Choroid plexus epithelial cell (primary cell): Measurements from ENCODE around the gene BANP.

Experiments used
- DNase-seq: peaks from one replicate; pipeline ENCODE4 v3.0.0-alpha.2; 2010; ENCODE audit warnings: low read depth
- H3K4me3 ChIP-seq: 2 replicates; pipeline ENCODE4 v1.5.1; 2011; ENCODE audit warnings: low read depth, mild to moderate bottlenecking, control low read depth, low read length, moderate library complexity
- CTCF ChIP-seq: conservative IDR thresholded peaks from 2 replicates; pipeline ENCODE4 v1.5.1; 2011; ENCODE audit warnings: low read depth, mild to moderate bottlenecking, control low read depth, inconsistent platforms, low read length, moderate library complexity

The BANP gene

GRCh38 chr16:88002211-88002610 lies 51.0 kb downstream of the BANP start:
- H3K4me3 ChIP-seq = no peak overlapping the region
- TF ChIP-seq CTCF = no peak
- DNase-seq = no peak

DNA sequence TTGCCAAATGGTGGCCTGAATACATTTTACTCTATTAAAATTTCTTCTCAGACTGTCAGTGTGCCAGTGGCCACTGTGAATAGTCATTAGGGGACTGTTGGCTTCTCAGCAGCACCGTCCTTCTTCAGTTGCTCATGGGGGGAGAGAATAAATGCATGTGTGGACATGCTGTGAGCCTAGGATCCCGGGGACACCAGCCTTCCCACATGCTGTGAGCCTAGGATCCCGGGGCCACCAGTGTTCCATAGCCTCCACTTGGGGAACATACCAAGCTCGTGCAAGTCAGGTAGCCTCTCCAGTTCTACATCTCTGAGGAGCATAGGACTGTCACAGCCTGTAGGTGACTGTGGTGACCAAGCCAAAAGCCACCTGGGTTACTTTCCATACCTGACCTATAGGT lies 51.5 kb downstream of the BANP start:
- DNase-seq = no peak
- H3K4me3 ChIP-seq = no peak overlapping the region
- no peak for TF ChIP-seq CTCF

DNA sequence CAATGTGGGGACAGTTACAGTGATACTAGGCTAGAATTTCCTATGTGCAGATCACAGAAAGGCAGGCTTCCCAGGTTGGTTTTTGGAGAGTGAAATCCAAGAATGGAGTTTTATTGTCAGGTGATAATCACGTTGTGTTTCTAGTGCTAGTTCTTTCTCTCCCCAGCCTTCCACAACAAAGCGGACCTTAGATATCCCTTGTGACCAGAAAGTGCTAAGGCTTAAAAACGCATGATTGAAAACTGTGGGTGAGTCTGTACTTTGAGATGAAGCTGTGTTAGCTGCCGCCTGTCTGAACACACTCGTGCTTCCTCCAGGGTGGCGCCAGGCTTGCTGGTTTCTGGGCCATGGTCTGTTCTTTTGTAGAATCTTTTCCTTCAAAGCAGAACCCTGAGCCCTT lies 52.1 kb downstream of the BANP start:
- TF ChIP-seq CTCF = no peak
- no peak for DNase-seq
- H3K4me3 ChIP-seq = no peak overlapping the region

GRCh38 chr16:88003736-88004135 lies 52.5 kb downstream of the BANP start:
- no peak for TF ChIP-seq CTCF
- no peak overlapping the region for H3K4me3 ChIP-seq
- no peak for DNase-seq

DNA sequence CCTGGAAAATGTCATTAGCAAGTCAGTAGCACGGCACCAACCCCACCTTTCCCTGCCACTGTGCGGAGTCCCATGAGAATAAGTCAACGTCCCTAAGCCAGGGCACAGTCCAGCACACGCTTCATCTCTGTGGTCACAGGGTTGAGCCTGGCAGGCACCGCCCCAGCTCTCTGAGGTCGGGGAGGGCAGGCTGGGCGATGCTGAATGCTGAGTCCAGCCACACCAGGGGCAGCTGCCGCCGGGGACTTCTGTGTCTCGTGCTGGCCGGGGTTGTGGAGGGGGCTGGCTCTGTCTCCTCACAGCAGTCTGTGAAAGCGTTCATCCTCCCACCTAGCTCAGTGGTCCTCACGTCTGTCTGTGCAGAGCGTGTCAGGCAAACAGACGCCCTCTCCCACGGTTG lies 53.2 kb downstream of the BANP start:
- DNase-seq = no peak
- no peak for TF ChIP-seq CTCF
- no peak overlapping the region for H3K4me3 ChIP-seq

GRCh38 chr16:88005181-88005581 lies 53.9 kb downstream of the BANP start:
- peak; percentile 52 for TF ChIP-seq CTCF
- DNase-seq = no peak
- H3K4me3 ChIP-seq = no peak overlapping the region

DNA sequence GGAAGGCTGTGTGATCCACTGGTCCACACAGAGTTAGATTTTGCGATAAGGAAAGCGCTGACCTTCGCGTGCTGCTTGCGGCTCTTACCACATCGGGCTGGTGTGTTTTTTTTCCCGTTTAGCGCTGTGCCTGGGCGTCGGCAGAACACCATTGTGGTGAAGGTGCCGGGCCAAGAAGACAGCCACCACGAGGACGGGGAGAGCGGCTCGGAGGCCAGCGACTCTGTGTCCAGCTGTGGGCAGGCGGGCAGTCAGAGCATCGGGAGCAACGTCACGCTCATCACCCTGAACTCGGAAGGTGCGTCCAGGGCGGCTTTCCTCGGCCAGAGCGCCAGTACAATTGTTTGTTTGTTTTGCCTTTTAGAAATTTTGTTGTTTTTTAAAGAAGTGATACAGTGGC lies 54.7 kb downstream of the BANP start:
- no peak for TF ChIP-seq CTCF
- no peak for DNase-seq
- H3K4me3 ChIP-seq = no peak overlapping the region
